HG03095 (cell line): ENCODE measurements around the gene CDK8.

ENCODE experiments used
- ATAC-seq: cut with Tn5 transposase; IDR thresholded peaks from one replicate; pipeline ENCODE4 v1.9.1; 2021; ENCODE audit warnings: moderate library complexity; ENCODE audit not compliant: unreplicated experiment

CDK8 gene

GRCh38 chr13:26436914-26437313 lies 183.0 kb downstream of the CDK8 start:
- no peak for ATAC-seq

GRCh38 chr13:26440111-26440510 lies 186.2 kb downstream of the CDK8 start:
- no peak for ATAC-seq

- ATAC-seq = no peak
These were observed 187.5 kb downstream of the CDK8 start for GRCh38 chr13:26441476-26441875.

- ATAC-seq = no peak
These were observed 188.6 kb downstream of the CDK8 start for GRCh38 chr13:26442541-26442940.

GRCh38 chr13:26445092-26445491 lies 191.2 kb downstream of the CDK8 start:
- ATAC-seq = no peak

- no peak for ATAC-seq
These were observed 192.8 kb downstream of the CDK8 start for GRCh38 chr13:26446751-26447150.

GRCh38 chr13:26448032-26448431 lies 194.1 kb downstream of the CDK8 start:
- no peak for ATAC-seq

- ATAC-seq = no peak
These were observed 195.3 kb downstream of the CDK8 start for GRCh38 chr13:26449063-26449848.
